ENCODE data around the gene ITPR1.
"Not testable (repeated sequence)": the region's sequence is repeated elsewhere in the genome, so short reads cannot be mapped to it uniquely, and the experiment has no call there.

ITPR1 gene

DNA sequence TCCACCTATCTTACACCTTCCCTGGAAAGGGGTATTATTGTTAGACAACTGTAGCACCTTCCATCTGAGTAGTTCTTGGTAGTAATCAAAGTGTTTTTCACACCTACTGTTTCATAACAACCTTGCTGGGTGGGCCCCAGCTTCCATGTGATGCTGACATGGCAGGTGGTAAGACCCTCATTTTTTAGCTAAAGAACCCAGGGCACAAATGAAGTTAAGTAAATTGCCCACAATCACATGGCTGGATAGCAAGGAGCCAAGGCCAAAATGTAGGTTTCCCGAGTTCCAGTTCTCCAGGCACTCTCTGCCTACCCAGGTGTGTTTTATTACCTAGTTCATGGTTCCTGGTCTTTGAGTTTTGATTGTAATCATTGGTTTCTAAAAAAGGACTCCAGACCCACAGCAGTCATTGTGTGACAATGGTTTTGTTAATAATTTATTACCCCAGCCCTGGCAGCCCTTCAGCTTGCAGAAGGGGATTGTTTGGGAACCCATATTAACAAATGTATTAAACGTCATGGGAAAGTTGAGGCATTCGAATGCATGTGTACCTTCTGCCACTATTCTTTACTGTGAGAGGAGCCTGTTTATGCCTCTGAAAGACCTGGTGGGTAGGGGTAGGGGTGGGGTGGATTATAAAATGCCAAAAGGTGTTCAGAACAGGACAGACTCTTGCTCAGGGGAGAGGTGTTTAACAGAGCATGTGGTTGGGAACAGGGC, 263.9 kb downstream of the ITPR1 start:
- POLR2A ChIA-PET (ENCODE audit: low non-redundant PET), result no interaction called here
- TF ChIP-seq, protein P1, sequence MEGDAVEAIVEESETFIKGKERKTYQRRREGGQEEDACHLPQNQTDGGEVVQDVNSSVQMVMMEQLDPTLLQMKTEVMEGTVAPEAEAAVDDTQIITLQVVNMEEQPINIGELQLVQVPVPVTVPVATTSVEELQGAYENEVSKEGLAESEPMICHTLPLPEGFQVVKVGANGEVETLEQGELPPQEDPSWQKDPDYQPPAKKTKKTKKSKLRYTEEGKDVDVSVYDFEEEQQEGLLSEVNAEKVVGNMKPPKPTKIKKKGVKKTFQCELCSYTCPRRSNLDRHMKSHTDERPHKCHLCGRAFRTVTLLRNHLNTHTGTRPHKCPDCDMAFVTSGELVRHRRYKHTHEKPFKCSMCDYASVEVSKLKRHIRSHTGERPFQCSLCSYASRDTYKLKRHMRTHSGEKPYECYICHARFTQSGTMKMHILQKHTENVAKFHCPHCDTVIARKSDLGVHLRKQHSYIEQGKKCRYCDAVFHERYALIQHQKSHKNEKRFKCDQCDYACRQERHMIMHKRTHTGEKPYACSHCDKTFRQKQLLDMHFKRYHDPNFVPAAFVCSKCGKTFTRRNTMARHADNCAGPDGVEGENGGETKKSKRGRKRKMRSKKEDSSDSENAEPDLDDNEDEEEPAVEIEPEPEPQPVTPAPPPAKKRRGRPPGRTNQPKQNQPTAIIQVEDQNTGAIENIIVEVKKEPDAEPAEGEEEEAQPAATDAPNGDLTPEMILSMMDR (conservative IDR thresholded peaks at IDR 0.05; ENCODE audit: low read depth), result no peak
- no peak for DNase-seq (ENCODE audit: low spot score)
- no peak overlapping the region for H3K27ac ChIP-seq
- CTCF ChIA-PET, result no interaction called here

DNA sequence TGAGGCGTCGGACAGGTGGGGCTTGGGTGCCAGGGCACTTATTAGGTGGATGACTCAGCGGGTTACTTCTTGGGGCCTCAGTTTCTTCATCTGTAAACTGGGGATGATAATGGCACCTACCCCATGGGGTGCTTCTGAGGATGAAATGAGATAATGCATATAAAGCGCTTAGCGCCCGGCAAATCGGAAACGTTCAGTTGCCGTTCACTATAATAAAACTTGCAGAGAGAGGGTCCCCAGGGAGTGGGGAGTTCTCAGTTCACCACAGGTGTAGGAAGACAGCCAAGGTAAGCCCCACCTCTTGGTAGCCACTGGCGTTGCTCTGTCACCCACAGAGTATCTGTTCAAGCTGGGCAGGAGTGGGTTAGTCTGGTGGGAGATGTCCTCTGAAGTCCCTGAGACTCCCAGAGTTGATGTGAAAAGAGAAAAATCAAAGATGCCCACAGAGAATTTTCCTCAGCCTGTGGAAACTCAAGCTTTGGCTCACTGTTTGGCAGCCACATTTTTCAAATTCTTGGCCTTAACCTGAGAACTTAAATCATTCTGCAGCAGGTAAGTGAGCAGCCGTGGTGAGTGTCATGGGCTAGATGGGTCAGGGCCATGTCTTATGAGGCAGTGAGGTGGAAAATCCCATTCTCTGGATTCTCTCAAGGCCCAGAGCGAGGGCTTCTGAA, 264.6 kb downstream of the ITPR1 start:
- DNase-seq (ENCODE audit: low spot score), result no peak
- POLR2A ChIA-PET (ENCODE audit: low non-redundant PET), result no interaction called here
- no peak overlapping the region for H3K27ac ChIP-seq
- TF ChIP-seq, protein P1 (conservative IDR thresholded peaks at IDR 0.05; ENCODE audit: low read depth), result no peak
- CTCF ChIA-PET, result no interaction called here

DNA sequence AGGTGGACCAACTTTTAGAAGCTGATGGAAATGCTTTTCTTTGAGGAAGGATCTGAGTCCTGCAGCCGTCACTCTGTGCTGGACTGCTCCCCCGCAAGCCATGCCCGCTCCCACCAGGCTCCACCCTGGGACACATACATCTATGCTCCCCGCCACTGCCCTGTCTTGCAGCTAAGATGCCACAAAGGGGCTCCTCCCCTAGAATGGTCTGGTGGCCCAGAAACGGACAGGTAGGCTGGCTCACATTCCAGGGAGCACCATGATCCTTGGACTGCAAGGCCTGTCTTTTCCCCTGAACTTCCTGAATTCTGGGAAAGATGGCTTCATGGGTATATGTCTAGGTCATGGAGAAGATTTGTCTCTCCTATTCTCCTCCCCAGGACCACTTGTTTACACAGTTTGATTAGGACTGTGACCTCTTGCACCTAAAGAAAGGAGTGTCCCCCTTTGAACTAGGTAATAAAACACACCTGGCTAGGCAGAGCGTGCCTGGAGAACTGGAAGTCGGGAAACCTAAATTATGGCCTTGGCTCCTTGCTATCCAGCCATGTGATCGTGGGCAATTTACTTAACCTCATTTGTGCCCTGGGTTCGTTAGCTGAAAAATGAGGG, 265.2 kb downstream of the ITPR1 start:
- H3K27ac ChIP-seq, result no peak overlapping the region
- no peak for DNase-seq (ENCODE audit: low spot score)
- POLR2A ChIA-PET (ENCODE audit: low non-redundant PET), result no interaction called here
- TF ChIP-seq, protein P1 (conservative IDR thresholded peaks at IDR 0.05; ENCODE audit: low read depth), result no peak
- CTCF ChIA-PET, result no interaction called here

DNA sequence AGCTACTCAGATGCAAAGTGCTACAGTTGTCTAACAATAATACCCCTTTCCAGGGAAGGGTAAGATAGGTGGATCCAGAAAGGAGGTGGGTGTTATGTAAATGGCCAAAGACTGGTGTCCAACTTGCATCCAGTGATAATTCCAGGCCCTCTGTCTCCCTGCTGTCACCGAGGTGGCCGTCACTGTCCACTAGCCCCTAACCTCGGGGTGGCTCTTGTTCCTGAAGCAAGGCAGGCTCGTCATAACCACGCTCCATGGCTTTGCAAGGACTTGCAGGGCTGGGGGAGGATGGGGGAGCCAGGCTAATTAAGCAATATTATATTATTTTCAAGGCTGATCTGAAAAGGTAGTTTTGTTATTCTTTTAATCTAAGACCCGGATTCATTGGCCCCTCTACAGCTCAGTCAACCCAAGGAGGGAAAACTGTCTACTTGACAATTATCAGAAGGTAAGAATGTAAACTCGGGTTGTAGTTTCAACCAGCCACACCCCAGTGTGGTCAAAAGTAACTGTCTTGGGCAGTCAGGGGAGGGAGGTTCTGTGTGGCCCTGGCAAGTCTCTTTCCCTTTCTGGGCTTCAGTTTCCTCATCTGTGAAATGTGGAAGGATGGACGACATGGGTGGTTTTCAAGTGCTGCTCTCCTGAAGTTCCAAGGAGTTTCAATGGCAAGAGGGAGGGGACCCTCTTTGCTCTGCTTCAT, 266.0 kb downstream of the ITPR1 start:
- ChIA-PET POLR2A (ENCODE audit: low non-redundant PET) (no interaction called here), CTCF (no interaction called here)
- H3K27ac ChIP-seq, result no peak overlapping the region
- no peak for DNase-seq (ENCODE audit: low spot score)
- TF ChIP-seq, protein P1 (conservative IDR thresholded peaks at IDR 0.05; ENCODE audit: low read depth), result no peak

DNA sequence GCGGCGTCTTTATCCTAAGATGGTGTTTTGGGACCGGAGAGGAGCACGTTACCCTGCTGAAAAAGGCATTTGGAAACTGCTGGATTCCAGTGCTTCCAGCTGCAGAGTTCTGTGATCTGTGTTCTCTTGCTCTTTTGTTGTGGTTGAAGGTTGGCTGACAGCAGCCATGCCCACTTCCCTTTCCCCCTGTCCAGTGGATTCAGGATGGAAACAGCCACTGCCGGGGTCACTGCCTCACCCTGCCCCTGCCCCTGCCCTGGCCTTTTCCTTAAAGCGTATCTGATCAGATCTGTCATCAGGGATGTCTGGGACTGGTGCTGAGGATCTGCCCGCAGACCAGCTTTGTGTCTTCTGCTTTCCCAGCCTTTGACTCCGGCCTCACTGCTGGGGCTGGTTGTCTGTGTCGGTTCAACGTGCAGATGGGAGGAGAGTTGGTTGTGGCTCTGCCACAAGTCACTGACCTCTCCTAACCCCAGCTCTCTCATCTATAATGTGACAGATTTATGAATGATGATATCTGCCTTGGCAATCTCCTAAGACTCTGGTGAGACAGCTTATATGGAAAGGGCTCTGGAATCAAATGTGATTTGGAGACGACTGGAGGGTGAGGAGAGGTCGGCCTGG, 266.7 kb downstream of the ITPR1 start:
- H3K27ac ChIP-seq, result no peak overlapping the region
- no peak for DNase-seq (ENCODE audit: low spot score)
- POLR2A ChIA-PET (ENCODE audit: low non-redundant PET), result no interaction called here
- TF ChIP-seq, protein P1 (conservative IDR thresholded peaks at IDR 0.05; ENCODE audit: low read depth), result no peak
- CTCF ChIA-PET, result no interaction called here

DNA sequence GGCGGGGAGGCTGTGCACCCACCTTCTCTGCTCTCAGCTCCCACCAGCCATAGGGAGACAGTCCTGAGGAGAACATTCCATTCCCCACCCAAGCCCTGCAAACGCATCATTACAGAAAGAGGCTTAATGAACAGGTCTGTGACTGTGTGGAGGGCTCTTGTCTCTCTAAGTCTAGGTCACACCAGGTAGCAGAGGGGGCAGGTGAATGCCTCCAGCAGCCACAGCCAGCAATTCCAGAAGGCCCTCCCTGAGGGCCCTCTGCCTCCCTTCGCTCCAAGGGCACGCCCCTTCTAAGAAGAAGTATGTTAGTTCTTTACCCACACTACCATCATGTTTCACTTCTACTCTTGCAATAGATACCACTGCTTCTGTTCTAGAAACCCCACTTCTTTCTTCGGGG, 268.6 kb downstream of the ITPR1 start:
- ChIA-PET CTCF (no interaction called here), POLR2A (ENCODE audit: low non-redundant PET) (no interaction called here)
- TF ChIP-seq, protein P1 (conservative IDR thresholded peaks at IDR 0.05; ENCODE audit: low read depth), result no peak
- no peak for DNase-seq (ENCODE audit: low spot score)
- no peak overlapping the region for H3K27ac ChIP-seq

DNA sequence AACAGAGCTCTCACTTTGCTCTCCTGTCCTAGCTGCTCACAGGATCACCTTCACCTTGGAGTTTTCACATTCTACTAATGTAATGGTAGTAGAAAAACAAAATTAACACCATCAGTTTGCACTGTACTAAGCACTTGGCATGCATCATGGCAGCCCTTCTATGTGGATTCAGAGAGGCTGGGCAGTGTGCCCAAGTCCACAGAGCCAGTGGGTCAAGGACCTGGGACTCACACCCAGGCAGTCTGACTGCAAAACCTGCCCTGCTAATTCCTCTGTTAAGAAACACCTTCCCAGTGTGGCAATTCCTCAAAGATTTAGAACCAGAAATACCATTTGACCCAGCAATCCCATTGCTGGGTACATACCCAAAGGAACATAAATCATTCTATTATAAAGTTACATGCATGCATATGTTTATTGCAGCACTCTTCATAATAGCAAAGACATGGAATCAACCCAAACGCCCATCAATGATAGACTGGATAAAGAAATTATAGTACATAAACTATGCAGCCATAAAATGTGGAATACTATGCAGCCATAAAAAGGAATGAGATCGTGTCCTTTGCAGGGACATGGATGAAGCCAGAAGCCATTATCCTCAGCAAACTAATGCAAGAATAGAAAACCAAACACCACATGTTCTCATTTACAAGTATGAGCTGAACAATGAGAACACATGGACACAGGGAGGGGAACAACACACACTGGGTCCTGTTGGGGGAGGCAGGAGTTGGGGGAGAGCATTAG, 269.5 kb downstream of the ITPR1 start:
- CTCF ChIA-PET; DNase-seq (ENCODE audit: low spot score); H3K27ac ChIP-seq; POLR2A ChIA-PET (ENCODE audit: low non-redundant PET): not testable (repeated sequence)
